Measurements from ENCODE around the gene ABCB7.
A peak's percentile ranks its signal among the peaks of the same experiment; 100 is the strongest.
"Not testable (repeated sequence)": the region's sequence is repeated elsewhere in the genome, so short reads cannot be mapped to it uniquely, and the experiment has no call there.

Gene ABCB7

DNA sequence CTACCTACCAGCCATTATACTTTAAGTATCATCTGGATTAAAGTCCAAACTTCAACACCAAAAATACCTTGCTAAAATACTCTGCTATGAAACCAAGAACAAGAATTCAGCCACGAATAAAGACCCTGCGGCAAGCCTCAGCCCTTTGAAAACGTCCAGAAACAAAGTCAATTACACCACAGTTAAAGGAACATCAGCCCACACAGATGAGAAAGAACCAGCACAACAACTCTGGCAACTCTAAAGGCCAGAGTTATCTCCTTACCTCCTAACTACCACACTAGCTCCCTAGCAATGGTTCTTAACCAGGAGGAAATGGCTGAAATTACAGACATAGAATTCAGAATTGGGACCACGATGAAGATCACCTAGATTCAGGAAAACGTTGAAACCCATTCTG is 23.4 kb downstream of the ABCB7 start (continued):
- TF ChIP-seq TCF7L2 (IDR thresholded peaks at IDR 0.05; ENCODE audit: borderline replicate concordance, low read depth, low read length), result no peak

DNA sequence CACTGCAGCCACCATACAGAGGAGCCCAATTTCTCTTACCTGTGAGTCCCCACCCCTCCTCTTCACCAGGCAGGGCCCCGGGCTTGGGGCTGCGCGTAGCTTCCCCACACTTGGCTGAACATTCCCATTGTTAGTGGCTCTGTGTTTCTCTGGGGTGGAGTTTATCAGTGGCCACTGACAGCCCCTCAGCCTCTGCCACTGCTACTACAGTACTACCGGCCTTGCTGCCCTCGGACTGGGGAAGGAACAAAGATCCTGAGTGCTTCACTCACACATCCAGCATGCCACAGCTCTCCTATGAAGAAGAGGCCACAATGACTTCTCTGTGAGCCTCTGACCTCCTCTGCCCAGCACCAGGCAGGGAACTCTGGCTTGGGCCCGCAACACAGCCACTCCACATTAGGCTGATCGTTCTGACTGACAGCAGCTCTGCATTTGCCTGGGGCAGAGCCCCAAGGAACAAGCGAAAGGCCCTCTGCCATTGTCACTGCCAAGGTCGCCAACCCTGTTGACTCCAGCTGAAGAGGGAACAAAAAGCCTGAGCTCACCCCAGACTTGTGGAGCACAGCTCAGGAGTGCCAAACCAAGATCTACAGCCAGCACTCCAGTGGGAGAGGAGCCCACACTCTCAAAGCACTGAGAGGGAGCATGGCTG is 24.0 kb downstream of the ABCB7 start:
- H3K27ac ChIP-seq (ENCODE audit: extremely low read depth, low read depth, low read length), result no peak overlapping the region
- ChIA-PET POLR2A (no interaction called here), CTCF (interaction anchor here (0.6 kb wide), 1 partner anchor 27 kb away, joined by 3 read pairs; no protein-coding TSS in a partner anchor)
- TF ChIP-seq ZNF404 (tag by site-specific recombination; IDR thresholded peaks at IDR 0.05), result no peak
- no peaks in the 10 kb centered on the region for H3K36me3 ChIP-seq (ENCODE audit: control insufficient read depth in 2 of 2, insufficient read depth in 1 of 2, low read length in 2 of 2)
- no peaks in the 10 kb centered on the region; the same call in 1 of the 2 replicates for H3K9me3 ChIP-seq (ENCODE audit: control insufficient read depth, insufficient read depth, low read depth, low read length)
- H3K4me3 ChIP-seq (ENCODE audit: low read depth, low read length), result no peak overlapping the region
- no peaks in the 10 kb centered on the region for H3K4me1 ChIP-seq (ENCODE audit: control insufficient read depth, insufficient read depth, low read length)

DNA sequence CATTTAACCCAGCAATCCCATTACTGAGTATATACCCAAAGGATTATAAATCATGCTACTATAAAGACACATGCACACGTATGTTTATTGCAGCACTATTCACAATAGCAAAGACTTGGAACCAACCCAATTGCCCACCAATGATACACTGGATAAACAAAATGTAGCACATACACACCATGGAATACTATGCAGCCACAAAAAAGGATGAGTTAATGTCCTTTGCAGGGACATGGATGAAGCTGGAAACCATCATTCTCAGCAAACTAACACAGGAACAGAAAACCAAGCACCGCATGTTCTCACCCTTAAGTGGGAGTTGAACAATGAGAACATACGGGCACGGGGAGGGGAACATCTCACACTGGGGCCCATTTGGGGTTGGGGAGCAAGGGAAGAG is 27.0 kb downstream of the ABCB7 start:
- H3K36me3 ChIP-seq (ENCODE audit: control insufficient read depth in 2 of 2, insufficient read depth in 1 of 2, low read length in 2 of 2); CTCF ChIA-PET; POLR2A ChIA-PET: not testable (repeated sequence)

GRCh38 chrX:75118296-75118695 is 37.8 kb downstream of the ABCB7 start:
- H3K4me3 ChIP-seq (ENCODE audit: low read depth, low read length), result no peak overlapping the region
- no peaks in the 10 kb centered on the region for H3K36me3 ChIP-seq (ENCODE audit: control insufficient read depth in 2 of 2, insufficient read depth in 1 of 2, low read length in 2 of 2)
- H3K4me1 ChIP-seq (ENCODE audit: control insufficient read depth, insufficient read depth, low read length), result no peaks in the 10 kb centered on the region
- ChIA-PET POLR2A (no interaction called here), CTCF (interaction anchor here (0.6 kb wide), 1 partner anchor 21 kb away, joined by 3 read pairs; no protein-coding TSS in a partner anchor)
- TF ChIP-seq OVOL3 (tag by site-specific recombination; IDR thresholded peaks at IDR 0.05) (no peak), ZNF639 (tag by site-specific recombination; IDR thresholded peaks at IDR 0.05) (no peak), ZNF223 (tag by site-specific recombination; IDR thresholded peaks at IDR 0.05) (no peak), ZNF76 (tag by site-specific recombination; IDR thresholded peaks at IDR 0.05; ENCODE audit: borderline replicate concordance, low read depth) (no peak), ZNF140 (tag by site-specific recombination; IDR thresholded peaks at IDR 0.05) (no peak), ZNF404 (tag by site-specific recombination; IDR thresholded peaks at IDR 0.05) (no peak), SP2 (tag by site-specific recombination; IDR thresholded peaks at IDR 0.05) (no peak), ZBTB48 (tag by site-specific recombination; IDR thresholded peaks at IDR 0.05) (no peak), ZNF266 (tag by site-specific recombination; IDR thresholded peaks at IDR 0.05; ENCODE audit: low read depth) (no peak), KLF16 (tag by site-specific recombination; IDR thresholded peaks at IDR 0.05) (no peak), KLF7 (tag by site-specific recombination; IDR thresholded peaks at IDR 0.05; ENCODE audit: borderline replicate concordance) (no peak)
- TF ChIP-seq, protein P1, sequence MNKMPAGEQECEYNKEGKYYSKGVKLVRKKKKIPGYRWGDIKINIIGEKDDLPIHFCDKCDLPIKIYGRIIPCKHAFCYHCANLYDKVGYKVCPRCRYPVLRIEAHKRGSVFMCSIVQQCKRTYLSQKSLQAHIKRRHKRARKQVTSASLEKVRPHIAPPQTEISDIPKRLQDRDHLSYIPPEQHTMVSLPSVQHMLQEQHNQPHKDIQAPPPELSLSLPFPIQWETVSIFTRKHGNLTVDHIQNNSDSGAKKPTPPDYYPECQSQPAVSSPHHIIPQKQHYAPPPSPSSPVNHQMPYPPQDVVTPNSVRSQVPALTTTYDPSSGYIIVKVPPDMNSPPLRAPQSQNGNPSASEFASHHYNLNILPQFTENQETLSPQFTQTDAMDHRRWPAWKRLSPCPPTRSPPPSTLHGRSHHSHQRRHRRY (tag by site-specific recombination; IDR thresholded peaks at IDR 0.05), result no peak
- H3K27ac ChIP-seq (ENCODE audit: extremely low read depth, low read depth, low read length), result no peak overlapping the region
- no peaks in the 10 kb centered on the region for H3K9me3 ChIP-seq (ENCODE audit: control insufficient read depth, insufficient read depth, low read depth, low read length)

More for the DNA sequence above, 27.0 kb downstream of the ABCB7 start:
- H3K27ac ChIP-seq (ENCODE audit: extremely low read depth, low read depth, low read length); H3K9me3 ChIP-seq (ENCODE audit: control insufficient read depth, insufficient read depth, low read depth, low read length); H3K4me1 ChIP-seq (ENCODE audit: control insufficient read depth, insufficient read depth, low read length); H3K4me3 ChIP-seq (ENCODE audit: low read depth, low read length): not testable (repeated sequence)
- peak; percentile 87 for TF ChIP-seq ZNF146 (tag by site-specific recombination; IDR thresholded peaks at IDR 0.05)
